WTC11 (cell line): Measurements from ENCODE around the gene SLC38A8.

Experiments
- CTCF ChIP-seq: fragments of 200-600 bp; IDR thresholded peaks from 2 replicates; pipeline ENCODE4 v1.8.0; 2022; ENCODE audit warnings: antibody characterized with exemption
- KAT7 ChIP-seq: sonication (generic); formaldehyde crosslinking; IDR thresholded peaks from 2 replicates; pipeline ENCODE4 v1.8.1; 2023; ENCODE audit warnings: missing genetic modification reagents, mild to moderate bottlenecking, borderline replicate concordance
- MAX ChIP-seq: sonication (generic); formaldehyde crosslinking; IDR thresholded peaks from 2 replicates; pipeline ENCODE4 v1.8.0; 2022; ENCODE audit warnings: mild to moderate bottlenecking, missing genetic modification reagents
- RELA ChIP-seq: sonication (generic); formaldehyde crosslinking; IDR thresholded peaks from 2 replicates; pipeline ENCODE4 v1.8.1; 2022; ENCODE audit warnings: missing genetic modification reagents, mild to moderate bottlenecking, borderline replicate concordance

GRCh38 chr16:83981799-83982198, 60.8 kb downstream of the SLC38A8 start:
- TF ChIP-seq KAT7 (CRISPR knock-in tag): no peak
- no peak for TF ChIP-seq RELA (CRISPR knock-in tag)
- TF ChIP-seq MAX (CRISPR knock-in tag): no peak
- TF ChIP-seq CTCF: no peak
